GM23248 (cell line): ENCODE data around the gene PLK5.

ENCODE experiments used
- EZH2 ChIP-seq: fragments of 200-600 bp; sonication (generic); IDR thresholded peaks from 2 replicates; pipeline ENCODE4 v1.6.1; 2018; ENCODE audit warnings: antibody characterized with exemption, mild to moderate bottlenecking; ENCODE audit not compliant: insufficient read depth, poor library complexity, severe bottlenecking
- EZH2phosphoT487 ChIP-seq: fragments of 200-600 bp; sonication (generic); IDR thresholded peaks from 2 replicates; pipeline ENCODE4 v1.6.1; 2018; ENCODE audit warnings: antibody characterized with exemption, moderate library complexity, mild to moderate bottlenecking, low read depth; ENCODE audit not compliant: insufficient read depth

- TF ChIP-seq EZH2 = no peak
- TF ChIP-seq EZH2phosphoT487 = no peak
These were observed 47.5 kb downstream of the PLK5 start for GRCh38 chr19:1571358-1571757.
